ENCODE measurements around the gene PHIP.

- TF ChIP-seq CTCF (conservative IDR thresholded peaks at IDR 0.05; ENCODE audit: low read depth in 2 of 2) (no peak), EZH2 (IDR thresholded peaks at IDR 0.05; ENCODE audit: low read depth, unreplicated experiment) (no peak), EZH2phosphoT487 (IDR thresholded peaks at IDR 0.05; ENCODE audit: unreplicated experiment) (no peak), CREB1 (CRISPR knock-in tag; IDR thresholded peaks at IDR 0.05; ENCODE audit: low read depth) (no peak), POLR2AphosphoS5 (IDR thresholded peaks at IDR 0.05; ENCODE audit: low read depth) (no peak), REST (IDR thresholded peaks at IDR 0.05; ENCODE audit: unreplicated experiment) (no peak), ZNF331 (CRISPR knock-in tag; IDR thresholded peaks at IDR 0.05; ENCODE audit: low read depth) (no peak)
Observed at GRCh38 chr6:79038061-79038460, 40.0 kb downstream of the PHIP start.
